H1 (cell line): Measurements from ENCODE around the gene CELF1. TPM values are rescaled to one million over a fixed set of nuclear protein-coding genes. Genes with fewer than 3 reads are reported as not detected.

Experiments used
- CTCF ChIA-PET: fragments of 300-600 bp; sonication (Branson Sonifier 250); formaldehyde crosslinking; loops from one replicate; lab custom pipeline; 2021; ENCODE audit not compliant: partially characterized antibody; lab: Charles Lee
- POLR2A ChIA-PET: fragments of 300-600 bp; sonication (Branson Sonifier 250); formaldehyde crosslinking; loops from one replicate; lab custom pipeline; 2021; ENCODE audit warnings: inconsistent platforms; ENCODE audit not compliant: partially characterized antibody; lab: Charles Lee
- DNase-seq, 2 experiments: peaks; one replicate each; pipeline versions ENCODE4 v3.0.0 to v3.0.0-alpha.2; 2010 to 2022; ENCODE audit warnings: low spot score in 2 of 2, low read depth in 1 of 2, mixed read lengths in 1 of 2
- FAIRE-seq: peaks from 2 replicates; lab custom pipeline; 2011; peaks lifted over from hg19 to GRCh38; lab: Jason Lieb, UNC
- H2AFZ ChIP-seq: 2 replicates; pipeline ENCODE4 v1.8.1; 2012; ENCODE audit warnings: low read length, inconsistent platforms
- H2AK5ac ChIP-seq: 2 replicates; pipeline ENCODE4 v1.6.1; 2013; ENCODE audit warnings: low read depth, low read length
- H2BK120ac ChIP-seq: replicated peaks from 2 replicates; pipeline ENCODE3; 2013; ENCODE audit warnings: low read depth, low read length, inconsistent platforms
- H2BK12ac ChIP-seq: 2 replicates; pipeline ENCODE4 v1.6.1; 2013; ENCODE audit warnings: low read depth, low read length
- H2BK15ac ChIP-seq: 2 replicates; pipeline ENCODE4 v1.6.1; 2013; ENCODE audit warnings: low read length
- H2BK20ac ChIP-seq: 2 replicates; pipeline ENCODE4 v1.6.1; 2013; ENCODE audit warnings: low read length
- H2BK5ac ChIP-seq: 2 replicates; pipeline ENCODE4 v1.6.1; 2013; ENCODE audit warnings: low read depth, low read length
- H3K14ac ChIP-seq: 2 replicates; pipeline ENCODE4 v1.6.1; 2013; ENCODE audit warnings: inconsistent platforms; ENCODE audit not compliant: insufficient read length
- H3K18ac ChIP-seq: 2 replicates; pipeline ENCODE4 v1.6.1; 2013; ENCODE audit warnings: low read length; ENCODE audit errors: extremely low read depth
- H3K23ac ChIP-seq: 2 replicates; pipeline ENCODE4 v1.6.1; 2013; ENCODE audit warnings: inconsistent platforms; ENCODE audit not compliant: insufficient read length
- H3K23me2 ChIP-seq: 2 replicates; pipeline ENCODE4 v1.6.1; 2013; ENCODE audit warnings: low read depth, low read length
- H3K27ac ChIP-seq: 2 replicates; pipeline ENCODE4 v1.6.1; 2011; ENCODE audit warnings: low read depth, low read length, inconsistent platforms
- H3K27me3 ChIP-seq, 4 experiments: replicated peaks in 1 of 4; 1 replicate in 1 of 4; 2 replicates in 3 of 4; pipeline versions ENCODE4 v1.6.1 to v1.8.1; 2011 to 2013; ENCODE audit warnings: low read length in 3 of 4, mild to moderate bottlenecking in 3 of 4, inconsistent platforms in 2 of 4, mixed read lengths in 2 of 4, moderate library complexity in 1 of 4; ENCODE audit not compliant: control insufficient read depth in 3 of 4, insufficient read depth in 3 of 4; ENCODE audit errors: extremely low read depth in 1 of 4
- H3K36me3 ChIP-seq, 4 experiments: 2 replicates each; pipeline versions ENCODE4 v1.6.1 to v1.8.1; 2011 to 2013; ENCODE audit warnings: mild to moderate bottlenecking in 4 of 4, low read length in 3 of 4, moderate library complexity in 2 of 4, control low read depth in 1 of 4, inconsistent platforms in 1 of 4; ENCODE audit not compliant: insufficient read depth in 4 of 4, control insufficient read depth in 2 of 4
- H3K4ac ChIP-seq: replicated peaks from 2 replicates; pipeline ENCODE3; 2013; ENCODE audit warnings: low read length, low read depth, mixed read lengths, inconsistent platforms; ENCODE audit not compliant: insufficient read length
- H3K4me1 ChIP-seq, 4 experiments: replicated peaks in 1 of 4; 1 replicate in 1 of 4; 2 replicates in 3 of 4; pipeline versions ENCODE4 v1.6.1 to v1.8.1; 2011 to 2013; ENCODE audit warnings: low read length in 3 of 4, inconsistent platforms in 2 of 4, mixed read lengths in 1 of 4; ENCODE audit not compliant: insufficient read depth in 4 of 4, control insufficient read depth in 3 of 4
- H3K4me2 ChIP-seq, 2 experiments: 2 replicates each; pipeline versions ENCODE4 v1.6.1 to v1.8.1; 2011 to 2013; ENCODE audit warnings: low read depth in 2 of 2, low read length in 2 of 2, control low read depth in 1 of 2, inconsistent platforms in 1 of 2, mild to moderate bottlenecking in 1 of 2; ENCODE audit not compliant: insufficient read depth in 1 of 2
- H3K4me3 ChIP-seq, 4 experiments: fragments of 200-600, 300-600 bp in 1 of 4; sonication (generic), shearing (Covaris generic), sonication (Bioruptor Twin) in 1 of 4; 2 replicates each; pipeline versions ENCODE4 v1.5.1 to v1.8.1; 2011 to 2016; ENCODE audit warnings: low read length in 4 of 4, low read depth in 3 of 4, control low read depth in 2 of 4, inconsistent platforms in 2 of 4, mild to moderate bottlenecking in 2 of 4, mixed read lengths in 1 of 4, moderate library complexity in 1 of 4; ENCODE audit not compliant: insufficient read depth in 2 of 4; ENCODE audit errors: extremely low read depth in 1 of 4
- H3K56ac ChIP-seq: replicated peaks from 2 replicates; pipeline ENCODE3; 2013; ENCODE audit warnings: low read depth, mild to moderate bottlenecking, mixed read lengths, low read length, inconsistent platforms; ENCODE audit not compliant: insufficient read length
- H3K79me1 ChIP-seq: 2 replicates; pipeline ENCODE4 v1.6.1; 2013; ENCODE audit warnings: low read depth, low read length, control low read depth
- H3K79me2 ChIP-seq, 2 experiments: 2 replicates each; pipeline versions ENCODE4 v1.6.1 to v1.8.1; 2012 to 2013; ENCODE audit warnings: low read length in 2 of 2, mild to moderate bottlenecking in 2 of 2, inconsistent platforms in 1 of 2; ENCODE audit not compliant: insufficient read depth in 2 of 2, control insufficient read depth in 1 of 2
- H3K9ac ChIP-seq, 4 experiments: replicated peaks in 1 of 4; 1 replicate in 1 of 4; 2 replicates in 3 of 4; pipeline versions ENCODE4 v1.6.1 to v1.8.1; 2011 to 2013; ENCODE audit warnings: low read depth in 3 of 4, low read length in 3 of 4, control low read depth in 2 of 4, mild to moderate bottlenecking in 2 of 4, moderate library complexity in 2 of 4, inconsistent platforms in 1 of 4; ENCODE audit errors: extremely low read depth in 1 of 4
- H3K9me3 ChIP-seq, 2 experiments: 2 replicates each; pipeline versions ENCODE4 v1.6.1 to v1.8.1; 2012 to 2013; ENCODE audit warnings: mild to moderate bottlenecking in 2 of 2, moderate library complexity in 2 of 2, control low read depth in 1 of 2, inconsistent platforms in 1 of 2, low read depth in 1 of 2, low read length in 1 of 2, mixed read lengths in 1 of 2; ENCODE audit not compliant: insufficient read depth in 2 of 2
- H4K20me1 ChIP-seq, 2 experiments: replicated peaks in 1 of 2; 2 replicates each; pipeline versions ENCODE3 to v1.8.1; 2011 to 2013; ENCODE audit warnings: inconsistent platforms in 2 of 2, low read length in 2 of 2, mild to moderate bottlenecking in 1 of 2; ENCODE audit not compliant: insufficient read depth in 2 of 2, control insufficient read depth in 1 of 2
- H4K5ac ChIP-seq: 2 replicates; pipeline ENCODE4 v1.6.1; 2013; ENCODE audit warnings: low read length, low read depth, mixed read lengths, inconsistent platforms; ENCODE audit not compliant: insufficient read length
- H4K8ac ChIP-seq: 2 replicates; pipeline ENCODE4 v1.8.0; 2013; ENCODE audit warnings: mild to moderate bottlenecking, moderate library complexity, low read length, inconsistent platforms; ENCODE audit not compliant: insufficient read depth; ENCODE audit errors: extremely low read depth
- H4K91ac ChIP-seq: replicated peaks from 2 replicates; pipeline ENCODE3; 2013; ENCODE audit warnings: low read length, mixed read lengths, inconsistent platforms; ENCODE audit not compliant: insufficient read length
- PHF8 ChIP-seq: fragments of 200-600 bp; sonication (generic); conservative IDR thresholded peaks from 2 replicates; pipeline ENCODE4 v1.7.1; 2012; ENCODE audit warnings: low read depth, mild to moderate bottlenecking, inconsistent platforms, low read length, moderate library complexity
- WGBS, 2 experiments: shearing (Covaris generic) in 1 of 2; methylation state at CpG; one replicate each; pipeline versions ENCODE4 v1.1.6 to v1.1.7; 2013 to 2015; ENCODE audit warnings: low lambda C conversion rate in 2 of 2, mixed read lengths in 2 of 2, inconsistent platforms in 1 of 2, low coverage in 1 of 2, missing lambda C conversion rate in 1 of 2; ENCODE audit not compliant: insufficient replicate concordance in 2 of 2, insufficient coverage in 1 of 2, insufficient read length in 1 of 2; ENCODE audit errors: extremely low coverage in 1 of 2, missing lambda C conversion rate in 1 of 2; 5-methylcytosine and 5-hydroxymethylcytosine counted together
- polyA plus RNA-seq, 7 experiments: library from polyadenylated mRNA; depleted of rRNA in 3 of 7; stranded (reverse) in 5 of 7; unstranded in 2 of 7; fragments of >200 nt in 5 of 7; fragments of 200-250 nt in 2 of 7; gene quantifications; 1 replicate in 5 of 7; 2 replicates in 1 of 7; 4 replicates in 1 of 7; pipeline versions ENCODE4 v1.2.1 to v1.2.3, GENCODE V29; 2011 to 2013; ENCODE audit warnings: missing spikeins in 2 of 7, mixed read lengths in 2 of 7
- total RNA-seq: library from RNA; stranded (reverse); fragmentation: NEBNext Ultra II Directional; extraction: Animal tissue kit (Norgen Biotek cat#: 25700); gene quantifications from 2 replicates; pipeline ENCODE4 v1.2.1, GENCODE V29; 2021

The CELF1 gene
- total and polyA plus RNA-seq, 2 of the 8 experiments (the other 6 are each of a cell fraction or from before 2014, with no cell fraction given): 131 to 197 TPM

DNA sequence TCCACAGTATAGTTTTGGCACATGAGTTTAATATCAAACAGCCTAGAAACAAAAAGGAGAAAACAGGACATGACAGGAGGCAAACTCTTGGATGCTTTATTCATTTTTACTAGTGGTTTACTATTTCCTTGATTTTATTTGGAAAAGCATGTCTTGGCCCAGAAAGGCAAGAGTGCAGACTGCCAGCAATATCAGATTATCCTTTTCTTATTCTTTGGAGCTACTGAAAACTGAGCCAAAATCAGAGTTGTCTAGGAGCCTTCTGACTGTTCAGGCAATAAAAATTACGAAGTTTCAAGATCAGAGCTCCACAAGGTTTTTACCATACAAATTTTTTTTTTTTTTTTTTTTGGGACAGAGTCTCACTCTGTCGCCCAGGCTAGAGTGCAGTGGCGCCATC is 16.0 kb downstream of the CELF1 start:
- H3K4me1 ChIP-seq: peaks cover 0 to 10% (median 4%) of the 10 kb centered on the region in 4 experiments; a peak in 5 of 7 replicates
- H3K4me2 ChIP-seq: no peak overlapping the region
- no peak overlapping the region for H3K18ac ChIP-seq
- no peak overlapping the region for H3K23ac ChIP-seq
- no peak overlapping the region for H2AK5ac ChIP-seq
- no peaks in the 10 kb centered on the region for H3K9me3 ChIP-seq
- H2BK120ac ChIP-seq: no peak overlapping the region
- no peaks in the 10 kb centered on the region for H3K23me2 ChIP-seq
- ChIA-PET POLR2A (interaction anchor here (0.6 to 8.8 kb wide), 6 partner anchors 8 to 65 kb away, joined by 3 to 65 read pairs (median 3); partner anchors contain the start of gene CELF1), CTCF (interaction anchor here (1.0 to 1.5 kb wide), 3 partner anchors 18 to 129 kb away, joined by 3 to 4 read pairs (median 3); no protein-coding TSS in a partner anchor)
- 96% methylated on average over 3 of the region's 3 CpGs; no CpG with 5 or more reads in 1 of the 2 experiments for WGBS, 2 experiments
- no peak overlapping the region for H4K8ac ChIP-seq
- FAIRE-seq: no peak
- no peak overlapping the region for H3K4me3 ChIP-seq
- H2AFZ ChIP-seq: no peak overlapping the region
- H3K14ac ChIP-seq: no peak overlapping the region
- no peak overlapping the region for H2BK12ac ChIP-seq
- peaks cover 2% of the 10 kb centered on the region for H3K79me1 ChIP-seq
- no peak overlapping the region for H4K91ac ChIP-seq
- peaks cover 0 to 5% (median 0%) of the 10 kb centered on the region in 4 experiments; a peak in 1 of 8 replicates for H3K36me3 ChIP-seq
- no peak overlapping the region for H2BK20ac ChIP-seq
- no peak overlapping the region for H4K5ac ChIP-seq
- no peak overlapping the region for H2BK5ac ChIP-seq
- H4K20me1 ChIP-seq: peaks cover 19 to 33% of the 10 kb centered on the region in 2 experiments
- DNase-seq: no peak
- H3K27ac ChIP-seq: no peak overlapping the region
- H2BK15ac ChIP-seq: no peak overlapping the region
- H3K56ac ChIP-seq: no peak overlapping the region
- no peaks in the 10 kb centered on the region for H3K27me3 ChIP-seq
- no peak overlapping the region for H3K4ac ChIP-seq
- peaks cover 39 to 99% of the 10 kb centered on the region in 2 experiments for H3K79me2 ChIP-seq
- H3K9ac ChIP-seq: no peak overlapping the region
- no peak for TF ChIP-seq PHF8
